Activated gamma-delta T cell treated with anti-CD3 and anti-CD28 coated beads, Interleukin-2, amount 50 U/mL, for 16 hours (primary cell): ENCODE data around the gene FAR1.
A peak's percentile ranks its signal among the peaks of the same experiment; 100 is the strongest.
"Not testable (repeated sequence)": the region's sequence is repeated elsewhere in the genome, so short reads cannot be mapped to it uniquely, and the experiment has no call there.

Source experiments
- DNase-seq: peaks from one replicate; pipeline ENCODE4 v3.0.0-alpha.2; 2020; ENCODE audit warnings: low read depth

Gene FAR1

GRCh38 chr11:13668102-13668956 lies at the start of gene FAR1:
Gene FAR1 (plus strand): TSS chr11:13668668. CDS start chr11:13694766, 26,098 bp downstream.
- peak; percentile 93 for DNase-seq

GRCh38 chr11:13620063-13620462 lies 48.4 kb upstream of the FAR1 start:
- no peak for DNase-seq

- DNase-seq, result not testable (repeated sequence)
These were observed 41.6 kb upstream of the FAR1 start for GRCh38 chr11:13626818-13627217.

- DNase-seq, result not testable (repeated sequence)
These were observed 39.8 kb upstream of the FAR1 start for GRCh38 chr11:13628634-13629033.

- DNase-seq, result no peak
These were observed 38.7 kb upstream of the FAR1 start for GRCh38 chr11:13629779-13630178.

GRCh38 chr11:13635290-13635689 lies 33.2 kb upstream of the FAR1 start:
- DNase-seq, result no peak

- DNase-seq, result no peak
These were observed 32.7 kb upstream of the FAR1 start for GRCh38 chr11:13635804-13636203.

GRCh38 chr11:13637125-13638069 lies 31.1 kb upstream of the FAR1 start:
- DNase-seq, result no peak

GRCh38 chr11:13638422-13638821 lies 30.0 kb upstream of the FAR1 start:
- no peak for DNase-seq

- DNase-seq, result no peak
These were observed 23.3 kb upstream of the FAR1 start for GRCh38 chr11:13644997-13645687.

GRCh38 chr11:13647391-13647790 lies 21.1 kb upstream of the FAR1 start:
- no peak for DNase-seq

- no peak for DNase-seq
These were observed 18.8 kb upstream of the FAR1 start for GRCh38 chr11:13649619-13650018.

- not testable (repeated sequence) for DNase-seq
These were observed 17.0 kb upstream of the FAR1 start for GRCh38 chr11:13651515-13651914.

- no peak for DNase-seq
These were observed 7.3 kb upstream of the FAR1 start for GRCh38 chr11:13661074-13661623.

- no peak for DNase-seq
These were observed 4.8 kb upstream of the FAR1 start for GRCh38 chr11:13663631-13664071.

GRCh38 chr11:13664351-13664750 lies 4.1 kb upstream of the FAR1 start:
- no peak for DNase-seq

GRCh38 chr11:13666708-13667107 lies 1.8 kb upstream of the FAR1 start:
- no peak for DNase-seq

GRCh38 chr11:13667245-13667644 lies 1.2 kb upstream of the FAR1 start:
- DNase-seq, result no peak

- DNase-seq, result no peak
These were observed 720 bp upstream of the FAR1 start for GRCh38 chr11:13667795-13668101.

GRCh38 chr11:13668957-13669521 lies 571 bp downstream of the FAR1 start:
- DNase-seq, result peak; percentile 40
